ENCODE results near the gene GCAT. TPM values are rescaled to one million over a fixed set of nuclear protein-coding genes. Genes with fewer than 3 reads are reported as not detected.
A peak's percentile ranks its signal among the peaks of the same experiment; 100 is the strongest.

Gene GCAT
- total RNA-seq, 1 donor from 2014 or later = 14.3 TPM

DNA sequence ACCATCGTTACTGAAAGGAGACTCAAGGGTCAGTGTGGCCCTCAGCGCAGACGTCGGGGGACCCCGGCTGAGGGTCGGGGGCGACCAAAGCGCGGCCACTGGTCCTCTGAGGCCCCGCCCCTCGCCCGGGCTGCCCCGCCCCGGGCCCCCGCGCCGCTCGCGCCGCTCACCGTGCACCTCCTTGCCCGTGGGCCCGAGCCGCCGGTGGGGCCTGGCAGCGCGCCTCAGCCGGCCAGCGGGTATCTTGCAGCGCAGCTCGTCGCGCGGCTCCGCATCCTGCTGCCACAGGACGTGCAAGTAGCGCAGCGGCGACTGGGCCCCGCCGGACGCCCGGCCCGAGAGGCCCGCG is 36.0 kb downstream of the GCAT start:
- Histone ChIP-seq H3K9me3 (ENCODE audit: insufficient read depth, low read depth, low read length) (no peaks in the 10 kb centered on the region), H3K27me3 (ENCODE audit: insufficient read depth, low read length) (no peaks in the 10 kb centered on the region), H3K4me3 (ENCODE audit: insufficient read depth, low read depth, low read length) (peak overlapping the region; percentile 72), H3K27ac (ENCODE audit: low read depth, low read length) (peak overlapping the region; percentile 79), H3K4me2 (ENCODE audit: low read length) (peak overlapping the region; percentile 83), H4K20me1 (ENCODE audit: insufficient read depth, low read length) (peaks cover 26% of the 10 kb centered on the region), H3K4me1 (ENCODE audit: insufficient read depth, low read length) (peaks cover 4% of the 10 kb centered on the region), H3K36me3 (ENCODE audit: insufficient read depth, low read length) (peaks cover 6% of the 10 kb centered on the region), H2AFZ (ENCODE audit: low read depth, low read length) (peak overlapping the region; percentile 94), H3K79me2 (ENCODE audit: insufficient read depth, low read length) (peaks cover 43% of the 10 kb centered on the region), H3K9ac (ENCODE audit: low read length) (peak overlapping the region; percentile 85)
- DNase-seq (ENCODE audit: low read depth) (no peak), FAIRE-seq (no peak)
- H3K27me3 Mint-ChIP-seq (ENCODE audit: low read depth, unreplicated experiment) = no peaks in the 10 kb centered on the region
- H3K4me1 Mint-ChIP-seq (ENCODE audit: low read depth, unreplicated experiment) = peaks cover 10% of the 10 kb centered on the region
- H3K36me3 Mint-ChIP-seq (ENCODE audit: low read depth, unreplicated experiment) = peaks cover 13% of the 10 kb centered on the region
- peak overlapping the region; percentile 75 for H3K27ac Mint-ChIP-seq (ENCODE audit: unreplicated experiment)
- peak overlapping the region; percentile 92 for H3K4me3 Mint-ChIP-seq (ENCODE audit: unreplicated experiment)
- peaks cover 11% of the 10 kb centered on the region for H3K9me3 Mint-ChIP-seq (ENCODE audit: unreplicated experiment)
- TF ChIP-seq, protein P1, sequence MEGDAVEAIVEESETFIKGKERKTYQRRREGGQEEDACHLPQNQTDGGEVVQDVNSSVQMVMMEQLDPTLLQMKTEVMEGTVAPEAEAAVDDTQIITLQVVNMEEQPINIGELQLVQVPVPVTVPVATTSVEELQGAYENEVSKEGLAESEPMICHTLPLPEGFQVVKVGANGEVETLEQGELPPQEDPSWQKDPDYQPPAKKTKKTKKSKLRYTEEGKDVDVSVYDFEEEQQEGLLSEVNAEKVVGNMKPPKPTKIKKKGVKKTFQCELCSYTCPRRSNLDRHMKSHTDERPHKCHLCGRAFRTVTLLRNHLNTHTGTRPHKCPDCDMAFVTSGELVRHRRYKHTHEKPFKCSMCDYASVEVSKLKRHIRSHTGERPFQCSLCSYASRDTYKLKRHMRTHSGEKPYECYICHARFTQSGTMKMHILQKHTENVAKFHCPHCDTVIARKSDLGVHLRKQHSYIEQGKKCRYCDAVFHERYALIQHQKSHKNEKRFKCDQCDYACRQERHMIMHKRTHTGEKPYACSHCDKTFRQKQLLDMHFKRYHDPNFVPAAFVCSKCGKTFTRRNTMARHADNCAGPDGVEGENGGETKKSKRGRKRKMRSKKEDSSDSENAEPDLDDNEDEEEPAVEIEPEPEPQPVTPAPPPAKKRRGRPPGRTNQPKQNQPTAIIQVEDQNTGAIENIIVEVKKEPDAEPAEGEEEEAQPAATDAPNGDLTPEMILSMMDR (IDR thresholded peaks at IDR 0.05; ENCODE audit: insufficient read depth, low read depth, low read length) = no peak
- TF ChIP-seq EZH2 (IDR thresholded peaks at IDR 0.05; ENCODE audit: insufficient read depth, low read length) = no peak

DNA sequence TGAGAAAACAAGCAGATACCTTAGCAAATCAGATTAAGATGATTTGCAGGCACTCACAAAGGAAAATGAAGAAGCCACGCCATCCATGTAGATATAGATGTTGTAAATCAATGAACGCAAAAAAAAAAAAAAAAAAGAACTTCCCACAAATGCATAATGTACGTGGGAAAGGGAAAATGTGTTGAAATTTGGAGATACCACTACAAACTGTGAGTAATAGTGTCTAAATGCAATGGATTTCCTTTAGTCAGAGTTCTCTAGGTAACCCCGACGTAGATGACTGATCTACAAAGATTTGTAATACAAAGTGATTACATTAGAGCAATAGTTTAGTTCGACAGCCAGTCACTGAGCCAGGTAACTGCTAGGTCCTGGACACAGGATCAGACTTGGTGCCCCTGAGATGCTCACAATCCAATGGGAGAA is 37.2 kb downstream of the GCAT start:
- Histone ChIP-seq H3K4me3 (ENCODE audit: insufficient read depth, low read depth, low read length) (peak overlapping the region; percentile 72), H3K4me1 (ENCODE audit: insufficient read depth, low read length) (peaks cover 7% of the 10 kb centered on the region), H3K9me3 (ENCODE audit: insufficient read depth, low read depth, low read length) (no peaks in the 10 kb centered on the region), H3K79me2 (ENCODE audit: insufficient read depth, low read length) (peaks cover 50% of the 10 kb centered on the region), H3K27ac (ENCODE audit: low read depth, low read length) (no peak overlapping the region), H2AFZ (ENCODE audit: low read depth, low read length) (peak overlapping the region; percentile 94), H3K27me3 (ENCODE audit: insufficient read depth, low read length) (no peaks in the 10 kb centered on the region), H3K9ac (ENCODE audit: low read length) (no peak overlapping the region), H3K4me2 (ENCODE audit: low read length) (peak overlapping the region; percentile 83), H3K36me3 (ENCODE audit: insufficient read depth, low read length) (peaks cover 1% of the 10 kb centered on the region), H4K20me1 (ENCODE audit: insufficient read depth, low read length) (peaks cover 28% of the 10 kb centered on the region)
- peaks cover 10% of the 10 kb centered on the region for H3K4me1 Mint-ChIP-seq (ENCODE audit: low read depth, unreplicated experiment)
- DNase-seq (ENCODE audit: low read depth) (no peak), FAIRE-seq (no peak)
- peak overlapping the region; percentile 81 for H3K4me3 Mint-ChIP-seq (ENCODE audit: unreplicated experiment)
- peak overlapping the region; percentile 81 for H3K27ac Mint-ChIP-seq (ENCODE audit: unreplicated experiment)
- TF ChIP-seq EZH2 (IDR thresholded peaks at IDR 0.05; ENCODE audit: insufficient read depth, low read length) = no peak
- TF ChIP-seq, protein P1 (IDR thresholded peaks at IDR 0.05; ENCODE audit: insufficient read depth, low read depth, low read length) = no peak
- peaks cover 11% of the 10 kb centered on the region for H3K9me3 Mint-ChIP-seq (ENCODE audit: unreplicated experiment)
- no peaks in the 10 kb centered on the region for H3K27me3 Mint-ChIP-seq (ENCODE audit: low read depth, unreplicated experiment)
- peaks cover 11% of the 10 kb centered on the region for H3K36me3 Mint-ChIP-seq (ENCODE audit: low read depth, unreplicated experiment)

DNA sequence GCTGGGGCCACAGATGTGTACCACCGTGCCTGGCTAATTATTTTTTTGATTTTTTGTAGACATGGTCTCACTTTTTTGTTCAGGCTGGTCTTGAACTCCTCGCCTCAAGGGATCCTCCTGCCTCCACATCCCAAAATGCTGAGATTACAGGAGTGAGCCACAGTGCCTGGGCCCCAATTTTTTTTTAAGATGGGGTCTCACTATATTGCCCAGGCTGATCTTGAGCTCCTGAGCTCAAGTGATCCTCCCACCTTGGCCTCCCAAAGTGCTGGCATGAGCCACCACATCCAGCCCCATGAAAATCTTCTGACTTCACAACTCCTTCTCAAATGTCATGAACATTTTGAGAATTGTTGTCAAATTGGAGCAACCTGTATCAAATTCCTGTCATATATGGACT is 38.7 kb downstream of the GCAT start:
- Mint-ChIP-seq H3K27me3 (ENCODE audit: low read depth, unreplicated experiment) (no peaks in the 10 kb centered on the region), H3K9me3 (ENCODE audit: unreplicated experiment) (peaks cover 11% of the 10 kb centered on the region), H3K27ac (ENCODE audit: unreplicated experiment) (no peak overlapping the region), H3K4me1 (ENCODE audit: low read depth, unreplicated experiment) (peaks cover 18% of the 10 kb centered on the region), H3K36me3 (ENCODE audit: low read depth, unreplicated experiment) (peaks cover 11% of the 10 kb centered on the region), H3K4me3 (ENCODE audit: unreplicated experiment) (peak overlapping the region; percentile 23)
- FAIRE-seq = no peak
- no peak overlapping the region for H3K9ac ChIP-seq (ENCODE audit: low read length)
- H3K36me3 ChIP-seq (ENCODE audit: insufficient read depth, low read length) = peaks cover 7% of the 10 kb centered on the region
- no peak overlapping the region for H3K4me2 ChIP-seq (ENCODE audit: low read length)
- peaks cover 31% of the 10 kb centered on the region for H4K20me1 ChIP-seq (ENCODE audit: insufficient read depth, low read length)
- DNase-seq (ENCODE audit: low read depth) = no peak
- H3K27me3 ChIP-seq (ENCODE audit: insufficient read depth, low read length) = no peaks in the 10 kb centered on the region
- no peaks in the 10 kb centered on the region for H3K9me3 ChIP-seq (ENCODE audit: insufficient read depth, low read depth, low read length)
- H3K4me1 ChIP-seq (ENCODE audit: insufficient read depth, low read length) = peaks cover 14% of the 10 kb centered on the region
- no peak overlapping the region for H2AFZ ChIP-seq (ENCODE audit: low read depth, low read length)
- H3K79me2 ChIP-seq (ENCODE audit: insufficient read depth, low read length) = peaks cover 56% of the 10 kb centered on the region
- TF ChIP-seq EZH2 (IDR thresholded peaks at IDR 0.05; ENCODE audit: insufficient read depth, low read length) = no peak
- H3K4me3 ChIP-seq (ENCODE audit: insufficient read depth, low read depth, low read length) = no peak overlapping the region
- H3K27ac ChIP-seq (ENCODE audit: low read depth, low read length) = no peak overlapping the region
